Measurements from ENCODE around the gene FAM240A.

DNA sequence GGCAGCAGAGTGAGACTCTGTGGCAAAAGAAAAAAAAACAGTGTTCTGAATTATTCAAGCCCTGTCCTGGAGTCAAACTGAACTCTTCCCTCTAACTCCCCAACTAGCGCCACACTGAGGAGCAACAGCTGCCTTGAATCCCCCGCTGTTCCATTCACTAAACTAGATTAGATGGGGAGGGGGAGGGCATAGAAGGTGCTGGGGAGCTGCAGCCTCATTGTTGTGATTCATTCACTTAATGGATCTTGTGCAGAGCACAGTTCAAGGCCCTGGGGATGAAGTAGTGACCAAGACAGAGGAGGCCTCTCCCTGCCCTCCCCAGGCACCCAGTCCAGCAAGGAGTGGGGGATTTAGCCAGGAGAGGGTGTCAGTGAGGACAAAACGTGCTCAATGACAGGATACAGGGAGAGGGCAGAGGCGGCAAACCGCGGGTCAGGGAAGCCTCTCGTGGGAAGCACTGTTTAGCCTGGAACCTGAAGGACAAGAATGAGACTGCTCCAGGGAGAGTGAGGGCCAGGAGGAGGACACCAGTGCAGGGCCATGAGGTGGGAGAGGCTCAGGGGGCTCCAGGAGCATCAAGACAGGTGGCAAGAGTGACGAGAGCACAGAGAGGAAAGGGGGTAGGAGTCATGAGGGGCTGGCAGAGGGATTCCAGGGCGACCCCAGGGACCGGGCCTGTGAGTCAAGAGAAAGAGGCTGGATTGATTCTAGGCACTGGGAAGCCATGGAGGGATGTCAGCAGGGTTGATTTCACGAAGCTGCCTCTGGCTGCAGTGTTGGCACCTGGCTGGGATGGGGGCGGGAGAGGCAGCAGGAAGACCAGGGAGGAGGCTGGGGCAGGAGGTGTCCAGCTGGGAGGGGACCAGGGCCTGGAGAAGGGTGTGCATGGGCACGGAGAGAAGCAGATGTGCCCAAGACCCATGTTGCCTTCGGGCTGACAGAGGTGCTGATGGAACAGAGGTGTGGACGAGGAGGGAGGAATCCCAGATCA is 49.7 kb downstream of the FAM240A start:
- no peak for TF ChIP-seq EP300 (IDR thresholded peaks at IDR 0.05)
- TF ChIP-seq, protein P1, sequence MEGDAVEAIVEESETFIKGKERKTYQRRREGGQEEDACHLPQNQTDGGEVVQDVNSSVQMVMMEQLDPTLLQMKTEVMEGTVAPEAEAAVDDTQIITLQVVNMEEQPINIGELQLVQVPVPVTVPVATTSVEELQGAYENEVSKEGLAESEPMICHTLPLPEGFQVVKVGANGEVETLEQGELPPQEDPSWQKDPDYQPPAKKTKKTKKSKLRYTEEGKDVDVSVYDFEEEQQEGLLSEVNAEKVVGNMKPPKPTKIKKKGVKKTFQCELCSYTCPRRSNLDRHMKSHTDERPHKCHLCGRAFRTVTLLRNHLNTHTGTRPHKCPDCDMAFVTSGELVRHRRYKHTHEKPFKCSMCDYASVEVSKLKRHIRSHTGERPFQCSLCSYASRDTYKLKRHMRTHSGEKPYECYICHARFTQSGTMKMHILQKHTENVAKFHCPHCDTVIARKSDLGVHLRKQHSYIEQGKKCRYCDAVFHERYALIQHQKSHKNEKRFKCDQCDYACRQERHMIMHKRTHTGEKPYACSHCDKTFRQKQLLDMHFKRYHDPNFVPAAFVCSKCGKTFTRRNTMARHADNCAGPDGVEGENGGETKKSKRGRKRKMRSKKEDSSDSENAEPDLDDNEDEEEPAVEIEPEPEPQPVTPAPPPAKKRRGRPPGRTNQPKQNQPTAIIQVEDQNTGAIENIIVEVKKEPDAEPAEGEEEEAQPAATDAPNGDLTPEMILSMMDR (IDR thresholded peaks at IDR 0.05) = no peak
- TF ChIP-seq POLR2A (IDR thresholded peaks at IDR 0.05) = no peak

Measured in ovary (tissue), 3 donors.